ENCODE measurements around the gene SDC1. TPM values are rescaled to one million over a fixed set of nuclear protein-coding genes. Genes with fewer than 3 reads are reported as not detected.

Gene SDC1
- total RNA-seq, 2 donors from 2014 or later: 0.30 TPM; not detected in 1

DNA sequence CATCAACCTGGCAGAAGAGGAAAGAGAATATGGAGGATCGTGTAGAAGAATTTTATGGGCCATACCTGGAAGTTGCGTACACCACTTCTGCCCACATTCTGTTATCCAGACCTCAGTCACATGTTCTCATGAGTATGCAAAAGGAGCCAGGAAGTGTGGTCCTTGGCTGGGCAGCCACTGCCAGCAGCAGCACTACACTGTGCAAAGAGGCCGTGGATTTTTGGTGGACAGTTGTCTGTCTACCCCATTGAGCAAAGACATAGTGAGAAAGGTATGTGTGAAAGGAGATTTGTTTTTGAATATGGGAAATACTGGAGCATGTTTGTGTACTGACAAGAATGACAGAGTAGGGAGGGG is 68.1 kb downstream of the SDC1 start:
- no peak overlapping the region for H3K27ac Mint-ChIP-seq
- peaks cover 26% of the 10 kb centered on the region for H3K27me3 Mint-ChIP-seq
- no peak overlapping the region for H3K4me3 Mint-ChIP-seq
- no peak for ATAC-seq (replicated peaks)
- H3K36me3 Mint-ChIP-seq (ENCODE audit: low read depth): no peaks in the 10 kb centered on the region
- H3K4me1 Mint-ChIP-seq: no peaks in the 10 kb centered on the region
- H3K9me3 Mint-ChIP-seq: no peaks in the 10 kb centered on the region

DNA sequence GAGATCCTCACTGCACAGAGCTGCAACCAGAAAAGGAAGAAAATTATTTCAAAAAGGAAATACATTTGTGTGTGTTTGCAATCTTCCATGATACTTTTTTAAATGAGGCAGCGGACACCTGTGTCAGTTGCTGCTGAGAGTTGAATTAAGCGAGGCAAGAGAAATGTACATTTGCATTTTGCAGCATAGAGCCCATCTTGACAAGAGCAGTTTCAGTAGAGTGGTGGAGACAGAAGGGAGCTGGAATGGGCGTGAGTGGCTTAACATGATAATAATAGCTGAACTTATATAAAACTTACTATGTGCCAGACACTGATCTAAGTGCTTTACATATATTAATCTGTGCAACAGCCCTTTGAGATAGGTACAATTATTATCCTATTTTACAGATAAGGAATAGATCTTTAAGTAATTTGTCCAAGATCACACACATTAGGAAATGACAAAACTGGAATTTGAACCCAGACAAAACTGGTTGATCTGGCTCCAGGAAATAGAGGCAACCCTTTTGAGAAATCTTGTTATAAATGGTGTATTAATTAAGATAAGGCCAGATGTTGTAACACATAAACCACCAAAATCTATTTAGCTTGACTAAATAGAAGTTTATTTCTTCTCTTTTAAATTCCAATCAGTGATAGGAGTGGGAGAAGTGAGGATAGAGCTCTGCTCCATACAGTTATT is 68.7 kb downstream of the SDC1 start:
- H3K4me3 Mint-ChIP-seq: no peak overlapping the region

DNA sequence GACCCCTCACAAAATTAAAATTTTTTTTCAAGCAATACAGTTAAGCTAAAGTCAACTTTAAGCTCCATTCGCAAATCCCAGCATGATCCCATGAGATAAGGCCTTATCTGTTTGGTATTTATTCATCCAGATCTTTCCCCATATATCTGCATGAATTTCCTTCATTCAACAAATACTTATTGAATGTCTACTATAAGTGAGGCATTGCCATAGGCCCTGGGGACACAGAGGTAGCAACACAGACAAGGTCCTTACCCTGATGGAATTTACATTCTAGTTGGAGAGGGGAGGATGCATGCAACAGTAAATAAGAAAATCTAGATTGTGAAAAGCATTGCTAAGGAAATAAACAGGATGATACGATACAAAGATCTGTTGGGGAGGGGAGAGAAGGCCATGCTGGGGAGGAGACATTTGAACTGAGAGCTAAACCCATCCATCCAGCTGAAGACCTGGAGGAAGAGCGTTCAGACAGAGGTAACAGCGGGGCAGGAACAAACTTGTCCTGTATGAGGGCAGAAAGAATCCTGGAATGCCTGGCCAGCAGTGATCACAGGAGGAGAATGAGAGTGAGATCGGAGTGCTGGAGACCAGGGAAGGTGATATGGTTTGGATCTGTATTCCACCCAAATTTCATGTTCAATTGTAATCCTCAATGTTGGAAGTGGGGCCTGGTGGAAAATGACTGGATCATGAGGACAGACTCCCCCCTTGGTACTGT is 71.6 kb downstream of the SDC1 start:
- H3K9me3 Mint-ChIP-seq: no peaks in the 10 kb centered on the region
- peaks cover 35% of the 10 kb centered on the region for H3K27me3 Mint-ChIP-seq
- no peak overlapping the region for H3K4me3 Mint-ChIP-seq
- ATAC-seq (replicated peaks): no peak
- no peaks in the 10 kb centered on the region for H3K36me3 Mint-ChIP-seq (ENCODE audit: low read depth)
- no peaks in the 10 kb centered on the region for H3K4me1 Mint-ChIP-seq
- no peak overlapping the region for H3K27ac Mint-ChIP-seq

More for the DNA sequence above, 68.7 kb downstream of the SDC1 start:
- Mint-ChIP-seq H3K36me3 (ENCODE audit: low read depth) (no peaks in the 10 kb centered on the region), H3K27me3 (peaks cover 26% of the 10 kb centered on the region), H3K9me3 (no peaks in the 10 kb centered on the region), H3K4me1 (no peaks in the 10 kb centered on the region), H3K27ac (no peak overlapping the region)
- ATAC-seq (replicated peaks): no peak

DNA sequence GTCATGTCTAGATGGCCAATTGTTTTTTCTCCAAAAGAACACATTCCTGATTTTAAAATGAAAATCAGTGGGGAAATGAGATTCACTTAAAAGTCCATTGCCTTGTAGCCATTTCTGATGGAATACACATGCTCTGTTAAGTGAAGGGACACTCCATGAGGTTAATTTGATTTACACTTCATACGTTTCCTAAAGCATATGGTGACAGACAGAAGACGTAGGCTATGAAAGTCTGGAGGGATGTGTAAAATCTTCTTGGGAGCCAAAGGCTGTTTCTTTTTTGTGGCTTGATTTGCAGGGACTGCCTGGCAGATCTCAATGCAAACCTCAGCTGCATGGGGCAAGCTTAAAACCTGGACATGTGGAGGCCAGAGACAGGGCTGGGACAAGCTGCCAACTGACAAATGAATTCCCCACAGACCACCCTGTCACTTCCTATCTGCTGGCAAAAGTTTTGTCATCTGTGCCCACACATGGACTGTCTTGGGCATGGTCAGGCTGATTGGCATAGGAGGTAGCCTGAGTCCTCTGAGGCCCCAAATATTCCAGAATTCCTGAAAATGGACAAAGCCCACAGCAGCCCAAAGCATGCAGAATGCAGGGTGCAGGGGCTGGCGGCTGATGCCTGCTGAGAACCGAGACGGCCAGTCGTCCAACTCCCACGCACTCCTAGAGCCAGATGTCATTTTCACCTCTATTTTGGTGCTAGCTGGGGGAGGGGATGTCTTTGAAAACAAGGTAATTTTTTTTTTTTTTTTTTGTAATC is 73.9 kb downstream of the SDC1 start:
- Mint-ChIP-seq H3K4me1 (no peaks in the 10 kb centered on the region), H3K27ac (no peak overlapping the region), H3K4me3 (no peak overlapping the region), H3K36me3 (ENCODE audit: low read depth) (no peaks in the 10 kb centered on the region), H3K27me3 (peaks cover 44% of the 10 kb centered on the region), H3K9me3 (no peaks in the 10 kb centered on the region)
- ATAC-seq (replicated peaks): no peak

Other genes starting within 250 kb of the SDC1 start
- 1 to 10 TPM; 5.0 to 8.3 TPM for gene WDR35, start 235.0 kb downstream of the SDC1 start, total RNA-seq
- not detected for gene MATN3, start 212.5 kb downstream of the SDC1 start, total RNA-seq
- 10 to 100 TPM; 27.3 to 29.6 TPM for gene LAPTM4A, start 173.5 kb downstream of the SDC1 start, total RNA-seq
- gene PUM2, start 125.7 kb upstream of the SDC1 start, total RNA-seq: 100 to 1,000 TPM; 113 to 120 TPM
- 10 to 100 TPM in 1 of 2 donors, 1 to 10 TPM in 1; 6.8 to 25.8 TPM for gene RHOB, start 221.9 kb upstream of the SDC1 start, total RNA-seq